SK-N-SH treated with all-trans-retinoic acid at 6 μM for 48 hours (cell line): ENCODE data around the gene MTARC2.

ENCODE experiments used
- ARNTL ChIP-seq: fragments of 450-650 bp; formaldehyde crosslinking; IDR thresholded peaks from 2 replicates; pipeline ENCODE4 v1.5.0; 2020; ENCODE audit warnings: low read depth, mild to moderate bottlenecking, moderate library complexity, borderline replicate concordance
- CREB5 ChIP-seq: fragments of 250-450 bp; sonication (Bioruptor Pico); IDR thresholded peaks from 2 replicates; pipeline ENCODE4 v1.5.1; 2020; ENCODE audit warnings: low read depth, mild to moderate bottlenecking, moderate library complexity
- CSDC2 ChIP-seq: fragments of 250-450 bp; sonication (Bioruptor Pico); IDR thresholded peaks from 2 replicates; pipeline ENCODE4 v1.5.0; 2020; ENCODE audit warnings: mild to moderate bottlenecking, moderate library complexity
- CSRNP3 ChIP-seq: fragments of 250-450 bp; sonication (Bioruptor Pico); IDR thresholded peaks from 2 replicates; pipeline ENCODE4 v1.5.1; 2021; ENCODE audit warnings: mild to moderate bottlenecking, moderate library complexity
- GLIS3 ChIP-seq: fragments of 250-450 bp; sonication (Bioruptor Pico); IDR thresholded peaks from 2 replicates; pipeline ENCODE4 v1.5.0; 2020; ENCODE audit warnings: mild to moderate bottlenecking, moderate library complexity
- PATZ1 ChIP-seq: fragments of 250-450 bp; sonication (Bioruptor Pico); IDR thresholded peaks from 2 replicates; pipeline ENCODE4 v1.8.0; 2020; ENCODE audit warnings: mild to moderate bottlenecking, moderate library complexity, borderline replicate concordance
- POU6F1 ChIP-seq: fragments of 250-450 bp; sonication (Bioruptor Pico); IDR thresholded peaks from 2 replicates; pipeline ENCODE4 v1.8.0; 2021; ENCODE audit warnings: low read depth, mild to moderate bottlenecking, moderate library complexity, borderline replicate concordance
- PPARA ChIP-seq: fragments of 250-450 bp; sonication (Bioruptor Pico); IDR thresholded peaks from 2 replicates; pipeline ENCODE4 v1.5.0; 2020; ENCODE audit warnings: mild to moderate bottlenecking, borderline replicate concordance
- SNAI2 ChIP-seq: fragments of 250-450 bp; sonication (Bioruptor Pico); IDR thresholded peaks from 2 replicates; pipeline ENCODE4 v1.5.0; 2020; ENCODE audit warnings: mild to moderate bottlenecking, moderate library complexity
- TCF4 ChIP-seq: fragments of 250-450 bp; sonication (Bioruptor Pico); IDR thresholded peaks from 2 replicates; pipeline ENCODE4 v1.8.0; 2021; ENCODE audit warnings: mild to moderate bottlenecking, moderate library complexity, borderline replicate concordance
- TOX ChIP-seq: fragments of 250-450 bp; sonication (Bioruptor Pico); IDR thresholded peaks from 2 replicates; pipeline ENCODE4 v1.8.0; 2021; ENCODE audit warnings: mild to moderate bottlenecking, moderate library complexity, borderline replicate concordance
- ZFP30 ChIP-seq: fragments of 450-650 bp; formaldehyde crosslinking; IDR thresholded peaks from 2 replicates; pipeline ENCODE4 v1.5.0; 2022; ENCODE audit warnings: mild to moderate bottlenecking, moderate library complexity
- ZNF70 ChIP-seq: fragments of 450-650 bp; formaldehyde crosslinking; IDR thresholded peaks from 2 replicates; pipeline ENCODE4 v1.5.0; 2020; ENCODE audit warnings: mild to moderate bottlenecking, moderate library complexity

- no peak for TF ChIP-seq CREB5
- TF ChIP-seq TCF4, result no peak
- TF ChIP-seq ARNTL (CRISPR knock-in tag), result no peak
- no peak for TF ChIP-seq CSDC2 (CRISPR knock-in tag)
- TF ChIP-seq POU6F1 (CRISPR knock-in tag), result no peak
- TF ChIP-seq ZFP30 (CRISPR knock-in tag), result no peak
- TF ChIP-seq GLIS3 (CRISPR knock-in tag), result no peak
- no peak for TF ChIP-seq PATZ1 (CRISPR knock-in tag)
- TF ChIP-seq PPARA, result no peak
- TF ChIP-seq SNAI2 (CRISPR knock-in tag), result no peak
- no peak for TF ChIP-seq CSRNP3 (CRISPR knock-in tag)
- TF ChIP-seq TOX (CRISPR knock-in tag), result no peak
- TF ChIP-seq ZNF70, result no peak
Measured at GRCh38 chr1:220707160-220707559, 41.0 kb upstream of the MTARC2 start.
